ENCODE data around the gene SLITRK4.

DNA sequence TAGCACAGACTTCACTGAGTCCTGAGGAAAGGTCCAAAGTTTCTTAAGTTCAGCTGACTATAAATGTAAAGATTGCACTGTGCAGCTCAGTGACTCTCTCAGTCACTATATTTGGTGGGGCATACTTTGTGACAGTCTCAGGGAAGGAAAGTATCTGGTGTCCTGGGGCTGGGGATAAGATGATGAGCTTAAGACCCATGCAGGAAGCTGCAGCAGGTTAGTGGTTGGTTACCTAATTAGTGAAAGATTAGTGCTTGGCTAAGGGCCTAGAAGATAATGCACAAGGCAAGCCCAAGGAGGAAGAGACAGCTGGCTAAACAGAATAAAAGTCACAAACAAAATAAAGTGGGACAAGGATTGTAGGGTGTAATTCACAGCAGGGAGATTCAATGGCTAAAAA, 25.4 kb upstream of the SLITRK4 start:
- TF ChIP-seq EZH2phosphoT487 (IDR thresholded peaks at IDR 0.05; ENCODE audit: borderline replicate concordance, low read depth, low read length), result no peak
- TF ChIP-seq CTCF (conservative IDR thresholded peaks at IDR 0.05; ENCODE audit: low read length), result no peak

Measured in OCI-LY7 (cell line).